B cell (primary cell): ENCODE measurements around the gene ITGB3. TPM values are rescaled to one million over a fixed set of nuclear protein-coding genes. Genes with fewer than 3 reads are reported as not detected.

ENCODE experiments used
- ATAC-seq: fragments of 200-7000 bp; cut with Tn5 transposase; one replicate; pipeline ENCODE4 v1.10.0; 2021; ENCODE audit warnings: low read depth, mild to moderate bottlenecking, moderate number of reproducible peaks, moderate library complexity
- CTCF ChIA-PET: fragments of 350-600 bp; sonication (Branson Sonifier 250); formaldehyde crosslinking; loops from one replicate; lab custom pipeline; 2021; ENCODE audit warnings: antibody characterized with exemption, inconsistent platforms; lab: Charles Lee
- POLR2A ChIA-PET: fragments of 350-600 bp; sonication (Branson Sonifier 250); formaldehyde crosslinking; loops from one replicate; lab custom pipeline; 2021; ENCODE audit warnings: antibody characterized with exemption; lab: Charles Lee
- DNase-seq: peaks from one replicate; pipeline ENCODE4 v3.0.0; 2013
- H2AFZ ChIP-seq: 2 replicates; pipeline ENCODE4 v1.6.1; 2012; ENCODE audit warnings: mild to moderate bottlenecking, low read depth, low read length; ENCODE audit not compliant: insufficient read depth, poor library complexity, severe bottlenecking
- H3K27ac ChIP-seq, 2 donors: 1 replicate in 1 of 2; 2 replicates in 1 of 2; pipeline ENCODE4 v1.5.1; 2012 to 2013; ENCODE audit warnings: low read length in 2 of 2, mild to moderate bottlenecking in 2 of 2, moderate library complexity in 1 of 2
- H3K27me3 ChIP-seq, 4 experiments: fragments of 200-600 bp in 1 of 4; sonication (generic) in 1 of 4; replicated peaks in 1 of 4; 1 replicate in 2 of 4; 2 replicates in 2 of 4; pipeline versions ENCODE4 v1.6.1 to v1.7.0; 2013 to 2016; ENCODE audit warnings: low read length in 3 of 4, mild to moderate bottlenecking in 2 of 4, mixed read lengths in 1 of 4, moderate library complexity in 1 of 4; ENCODE audit not compliant: insufficient read depth in 4 of 4, control insufficient read depth in 3 of 4; ENCODE audit errors: control extremely low read depth in 1 of 4
- H3K36me3 ChIP-seq, 2 experiments: replicated peaks in 1 of 2; 1 replicate in 1 of 2; 2 replicates in 1 of 2; pipeline versions ENCODE4 v1.6.1 to v1.7.1; 2013; ENCODE audit warnings: low read length in 1 of 2; ENCODE audit not compliant: insufficient read depth in 2 of 2, control insufficient read depth in 1 of 2; ENCODE audit errors: control extremely low read depth in 1 of 2, extremely low read depth in 1 of 2
- H3K4me1 ChIP-seq, 2 donors: fragments of 200-600 bp in 1 of 2; sonication (generic) in 1 of 2; 1 replicate in 1 of 2; 2 replicates in 1 of 2; pipeline versions ENCODE4 v1.5.1 to v1.6.1; 2013 to 2017; ENCODE audit warnings: low read length in 2 of 2; ENCODE audit not compliant: control insufficient read depth in 2 of 2, insufficient read depth in 2 of 2
- H3K4me2 ChIP-seq: replicated peaks from 2 replicates; pipeline ENCODE3; 2012; ENCODE audit warnings: mild to moderate bottlenecking, low read depth, low read length; ENCODE audit not compliant: poor library complexity, severe bottlenecking
- H3K4me3 ChIP-seq, 5 experiments: fragments of 200-600 bp in 1 of 5; sonication (generic) in 1 of 5; 1 replicate in 3 of 5; 2 replicates in 2 of 5; pipeline versions ENCODE4 v1.5.1 to v1.7.0; 2011 to 2016; ENCODE audit warnings: low read length in 4 of 5, mild to moderate bottlenecking in 4 of 5, low read depth in 2 of 5, control low read depth in 1 of 5, moderate library complexity in 1 of 5; ENCODE audit not compliant: insufficient read depth in 1 of 5; ENCODE audit errors: control extremely low read depth in 1 of 5, extremely low read depth in 1 of 5
- H3K79me2 ChIP-seq: fragments of 200-600 bp; sonication (generic); one replicate; pipeline ENCODE4 v1.6.0; 2016; ENCODE audit warnings: low read length; ENCODE audit not compliant: control insufficient read depth, insufficient read depth
- H3K9ac ChIP-seq: fragments of 200-600 bp; sonication (generic); 2 replicates; pipeline ENCODE4 v1.6.1; 2017; ENCODE audit warnings: mild to moderate bottlenecking, low read length, moderate library complexity
- H3K9me3 ChIP-seq, 3 donors: one replicate each; pipeline versions ENCODE4 v1.6.1 to v1.7.1; 2013; ENCODE audit warnings: low read length in 2 of 3; ENCODE audit not compliant: control insufficient read depth in 2 of 3, insufficient read depth in 1 of 3; ENCODE audit errors: control extremely low read depth in 1 of 3
- H4K20me1 ChIP-seq: 2 replicates; pipeline ENCODE4 v1.6.0; 2012; ENCODE audit warnings: mild to moderate bottlenecking, low read length; ENCODE audit not compliant: insufficient read depth, control insufficient read depth, poor library complexity, severe bottlenecking
- H3K27ac Mint-ChIP-seq: one replicate; pipeline ENCODE4 v1.8.0; 2021; ENCODE audit warnings: mixed read lengths
- H3K27me3 Mint-ChIP-seq: one replicate; pipeline ENCODE4 v1.8.0; 2021; ENCODE audit warnings: mixed read lengths
- H3K4me1 Mint-ChIP-seq: one replicate; pipeline ENCODE4 v1.8.0; 2021; ENCODE audit warnings: mixed read lengths
- H3K4me3 Mint-ChIP-seq: one replicate; pipeline ENCODE4 v1.8.0; 2021; ENCODE audit warnings: mixed read lengths
- H3K9me3 Mint-ChIP-seq: one replicate; pipeline ENCODE4 v1.8.0; 2022; ENCODE audit warnings: mixed read lengths; ENCODE audit not compliant: insufficient read depth
- EZH2 ChIP-seq: IDR thresholded peaks from 2 replicates; pipeline ENCODE4 v1.6.1; 2012; ENCODE audit warnings: borderline replicate concordance, low read depth, mild to moderate bottlenecking, moderate library complexity, low read length; ENCODE audit not compliant: insufficient read depth, poor library complexity, severe bottlenecking
- WGBS: methylation state at CpG from one replicate; pipeline ENCODE4 v1.1.5; 2013; ENCODE audit warnings: missing lambda C conversion rate; ENCODE audit not compliant: insufficient coverage; 5-methylcytosine and 5-hydroxymethylcytosine counted together
- intact Hi-C: fragments of 100-400 bp; cut with micrococcal nuclease; formaldehyde crosslinking; loops from one replicate; pipeline ENCODE4 v1.10.0; 2022
- polyA plus RNA-seq: library from polyadenylated mRNA; depleted of rRNA; stranded (reverse); fragments of >200 nt; gene quantifications from 2 replicates; pipeline ENCODE4 v1.2.3, GENCODE V29; 2012
- total RNA-seq, 2 donors: library from RNA; stranded (reverse); fragments of 120-200 nt in 1 of 2; gene quantifications; 1 replicate in 1 of 2; 2 replicates in 1 of 2; pipeline versions ENCODE4 v1.2.3 to v1.2.4, GENCODE V29; 2013 to 2022
- TF ChIP-seq, protein P1 (sequence below): fragments of 200-600 bp; IDR thresholded peaks from one replicate; pipeline ENCODE4 v1.8.0; 2022; ENCODE audit warnings: antibody characterized with exemption, mild to moderate bottlenecking

ITGB3 gene
- total and polyA plus RNA-seq, 2 donors (not counting 1 experiment from before 2014, with no cell fraction given): 0.07 to 11.4 TPM

DNA sequence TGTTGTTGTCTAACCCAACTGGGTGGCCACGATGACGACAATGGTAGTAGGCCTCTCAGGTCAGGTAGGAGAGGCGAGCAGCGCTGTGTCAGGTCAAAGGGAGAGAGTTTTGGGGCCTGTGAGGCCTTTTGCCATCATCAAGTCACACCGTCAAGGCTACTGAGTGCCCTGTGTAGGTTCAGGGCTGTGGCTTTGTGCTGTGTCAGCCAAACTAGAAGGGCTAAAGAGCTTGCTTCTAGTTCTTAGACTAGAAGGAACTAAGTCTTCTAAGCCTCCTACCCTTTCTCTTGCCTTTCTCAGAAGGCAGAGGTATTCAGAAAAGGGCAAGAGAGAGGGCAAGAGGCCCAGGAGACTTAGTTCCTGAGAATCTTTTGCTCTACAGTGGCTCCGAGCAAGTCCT, 45.1 kb downstream of the ITGB3 start:
- H3K9me3 Mint-ChIP-seq: peaks cover 5% of the 10 kb centered on the region
- H3K4me1 Mint-ChIP-seq: peaks cover 25% of the 10 kb centered on the region
- Histone ChIP-seq H3K79me2 (no peaks in the 10 kb centered on the region), H3K4me1 (peaks cover 16 to 18% of the 10 kb centered on the region in 2 donors), H3K36me3 (no peaks in the 10 kb centered on the region), H3K27ac (no peak overlapping the region), H3K4me2 (no peak overlapping the region), H4K20me1 (no peaks in the 10 kb centered on the region), H3K27me3 (no peaks in the 10 kb centered on the region), H3K4me3 (no peak overlapping the region), H3K9ac (no peak overlapping the region), H2AFZ (no peak overlapping the region), H3K9me3 (peaks cover 0 to 8% (median 5%) of the 10 kb centered on the region in 3 donors)
- no peaks in the 10 kb centered on the region for H3K27me3 Mint-ChIP-seq
- ATAC-seq: no peak
- no peak overlapping the region for H3K27ac Mint-ChIP-seq
- H3K4me3 Mint-ChIP-seq: no peak overlapping the region
- DNase-seq: no peak
- intact Hi-C loops: no loop called here
- ChIA-PET POLR2A (no interaction called here), CTCF (no interaction called here)
- 93% methylated on average over 6 of the region's 6 CpGs for WGBS
- TF ChIP-seq EZH2: no peak
- TF ChIP-seq, protein P1, sequence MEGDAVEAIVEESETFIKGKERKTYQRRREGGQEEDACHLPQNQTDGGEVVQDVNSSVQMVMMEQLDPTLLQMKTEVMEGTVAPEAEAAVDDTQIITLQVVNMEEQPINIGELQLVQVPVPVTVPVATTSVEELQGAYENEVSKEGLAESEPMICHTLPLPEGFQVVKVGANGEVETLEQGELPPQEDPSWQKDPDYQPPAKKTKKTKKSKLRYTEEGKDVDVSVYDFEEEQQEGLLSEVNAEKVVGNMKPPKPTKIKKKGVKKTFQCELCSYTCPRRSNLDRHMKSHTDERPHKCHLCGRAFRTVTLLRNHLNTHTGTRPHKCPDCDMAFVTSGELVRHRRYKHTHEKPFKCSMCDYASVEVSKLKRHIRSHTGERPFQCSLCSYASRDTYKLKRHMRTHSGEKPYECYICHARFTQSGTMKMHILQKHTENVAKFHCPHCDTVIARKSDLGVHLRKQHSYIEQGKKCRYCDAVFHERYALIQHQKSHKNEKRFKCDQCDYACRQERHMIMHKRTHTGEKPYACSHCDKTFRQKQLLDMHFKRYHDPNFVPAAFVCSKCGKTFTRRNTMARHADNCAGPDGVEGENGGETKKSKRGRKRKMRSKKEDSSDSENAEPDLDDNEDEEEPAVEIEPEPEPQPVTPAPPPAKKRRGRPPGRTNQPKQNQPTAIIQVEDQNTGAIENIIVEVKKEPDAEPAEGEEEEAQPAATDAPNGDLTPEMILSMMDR: no peak

DNA sequence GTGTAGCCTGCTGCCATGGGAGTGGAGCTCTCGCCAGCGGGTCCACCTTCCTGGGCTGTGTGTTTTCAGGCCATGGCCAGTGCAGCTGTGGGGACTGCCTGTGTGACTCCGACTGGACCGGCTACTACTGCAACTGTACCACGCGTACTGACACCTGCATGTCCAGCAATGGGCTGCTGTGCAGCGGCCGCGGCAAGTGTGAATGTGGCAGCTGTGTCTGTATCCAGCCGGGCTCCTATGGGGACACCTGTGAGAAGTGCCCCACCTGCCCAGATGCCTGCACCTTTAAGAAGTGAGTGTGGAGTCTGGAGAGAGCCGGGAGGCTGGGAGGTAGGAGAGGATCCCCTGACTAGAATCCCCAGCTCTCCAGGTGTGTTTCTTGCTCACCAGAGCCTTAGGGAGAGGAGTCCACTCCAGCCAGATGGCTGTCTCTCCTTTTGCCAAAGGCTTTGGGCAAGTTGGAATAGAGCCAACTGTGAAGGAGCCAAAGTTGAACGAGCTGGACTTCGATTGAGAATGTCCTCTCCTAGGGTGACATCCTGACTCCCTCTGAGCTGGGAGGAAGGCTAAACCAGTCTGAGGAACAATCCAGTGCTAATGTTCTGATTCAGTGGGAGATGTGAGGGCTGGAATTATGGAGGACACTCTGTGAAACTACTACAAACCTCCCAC, 45.7 kb downstream of the ITGB3 start:
- intact Hi-C loops: no loop called here
- WGBS: 95% methylated on average over 13 of the region's 13 CpGs
- Histone ChIP-seq H2AFZ (no peak overlapping the region), H3K4me2 (no peak overlapping the region), H3K4me1 (peaks cover 10 to 11% of the 10 kb centered on the region in 2 donors), H3K79me2 (no peaks in the 10 kb centered on the region), H3K36me3 (no peaks in the 10 kb centered on the region), H4K20me1 (no peaks in the 10 kb centered on the region), H3K27me3 (no peaks in the 10 kb centered on the region), H3K4me3 (no peak overlapping the region), H3K27ac (no peak overlapping the region), H3K9me3 (peaks cover 0 to 8% (median 5%) of the 10 kb centered on the region in 3 donors), H3K9ac (no peak overlapping the region)
- peaks cover 5% of the 10 kb centered on the region for H3K9me3 Mint-ChIP-seq
- H3K4me3 Mint-ChIP-seq: no peak overlapping the region
- H3K4me1 Mint-ChIP-seq: peaks cover 18% of the 10 kb centered on the region
- CTCF ChIA-PET: interaction anchor here (1.3 to 3.4 kb wide), 3 partner anchors 9 to 18 kb away, joined by 3 to 12 read pairs (median 4); no protein-coding TSS in a partner anchor
- DNase-seq (no peak), ATAC-seq (no peak)
- TF ChIP-seq, protein P1: no peak
- no peak for TF ChIP-seq EZH2
- no peaks in the 10 kb centered on the region for H3K27me3 Mint-ChIP-seq
- POLR2A ChIA-PET: interaction anchor here (0.9 kb wide), 1 partner anchor 92 kb away, joined by 5 read pairs; no protein-coding TSS in a partner anchor
- no peak overlapping the region for H3K27ac Mint-ChIP-seq
